HG02943 (cell line): ENCODE data around the gene PRPS1.
"Not testable (repeated sequence)": the region's sequence is repeated elsewhere in the genome, so short reads cannot be mapped to it uniquely, and the experiment has no call there.

Experiments used
- ATAC-seq: cut with Tn5 transposase; IDR thresholded peaks from one replicate; pipeline ENCODE4 v1.9.1; 2021; ENCODE audit warnings: mild to moderate bottlenecking, low read depth, moderate library complexity; ENCODE audit not compliant: unreplicated experiment

PRPS1 gene

DNA sequence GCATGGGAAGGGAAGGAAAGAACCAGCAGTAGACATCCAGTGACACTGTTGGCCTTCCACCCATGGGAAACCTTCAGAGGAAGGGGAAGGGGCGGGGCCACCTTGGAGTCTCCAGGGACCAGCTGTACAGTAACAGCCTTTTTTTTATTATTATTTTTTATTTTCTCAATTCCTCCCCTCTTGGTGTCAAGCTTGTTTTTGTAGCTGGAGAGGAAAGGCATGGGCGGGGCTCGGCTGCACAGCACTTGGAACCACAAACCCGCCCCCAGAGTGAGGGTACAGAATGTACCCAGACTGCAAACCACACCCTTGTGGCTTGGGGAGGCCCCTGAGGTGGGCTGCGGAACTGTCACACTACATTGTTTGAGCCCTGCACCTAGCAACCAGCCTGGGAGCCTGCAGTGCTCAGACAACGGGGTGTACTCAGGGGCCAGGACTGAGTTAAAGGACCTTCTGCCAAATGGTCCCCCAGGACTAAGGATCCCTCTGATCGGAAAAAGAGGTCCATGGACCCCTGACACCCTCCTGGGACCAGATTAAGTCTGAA lies 45.7 kb downstream of the PRPS1 start:
- ATAC-seq: peak; percentile 89

DNA sequence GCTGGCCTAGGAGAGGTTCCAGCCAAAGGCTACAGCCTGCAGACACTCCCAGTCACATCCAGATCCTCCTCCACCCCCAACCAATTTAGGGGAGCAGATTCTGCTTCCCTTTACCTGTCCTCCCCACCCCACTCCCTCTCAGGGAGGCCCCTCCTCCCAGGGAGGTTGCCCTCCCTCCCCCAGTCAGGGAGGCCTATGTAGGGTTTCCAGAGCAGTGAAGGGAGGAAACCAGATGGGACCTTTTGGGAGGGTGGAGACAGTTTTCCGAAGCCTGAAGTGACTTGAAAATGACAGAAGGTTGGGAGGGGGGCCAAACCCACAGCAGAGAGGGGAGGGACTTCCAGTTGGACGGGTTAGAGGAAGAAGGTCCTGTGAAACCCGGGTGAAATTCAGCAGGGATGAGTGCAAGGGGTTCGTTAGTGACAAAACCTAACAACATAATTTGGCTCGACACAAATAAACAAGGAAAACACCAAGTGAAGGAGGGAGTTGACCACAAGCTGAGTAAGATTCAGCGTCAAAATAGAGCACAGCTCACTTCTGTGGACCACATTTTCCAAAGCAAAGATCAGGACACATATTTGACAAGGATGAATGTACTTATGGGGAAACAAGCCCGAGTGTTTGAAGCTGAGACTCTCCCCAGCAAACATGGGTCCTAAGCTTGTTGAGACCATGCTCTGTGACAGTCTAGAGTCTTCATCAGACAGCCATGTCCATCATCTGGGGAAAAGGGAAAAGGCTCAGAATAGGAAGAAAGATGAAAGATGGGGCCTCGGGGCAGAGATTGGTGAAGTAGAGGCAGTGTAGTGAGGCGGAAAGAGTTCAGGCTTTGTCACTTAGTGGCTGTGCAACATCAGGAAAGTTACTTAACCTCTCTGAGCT lies 46.4 kb downstream of the PRPS1 start:
- peak; percentile 4 for ATAC-seq

DNA sequence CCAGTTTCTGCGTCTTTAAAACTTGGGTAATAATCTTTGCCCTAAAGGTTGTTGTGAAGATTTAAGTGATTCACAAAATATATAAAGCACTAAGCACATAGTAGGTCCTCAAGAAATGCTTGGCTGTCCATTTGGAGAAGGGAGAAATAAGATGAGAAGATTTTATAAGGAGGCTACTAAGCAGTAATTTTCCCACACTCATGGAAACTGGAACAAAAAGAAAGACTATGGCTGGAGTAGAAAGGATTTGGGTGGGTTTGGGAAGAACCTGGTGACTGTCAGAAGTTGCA lies 47.0 kb downstream of the PRPS1 start:
- no peak for ATAC-seq

DNA sequence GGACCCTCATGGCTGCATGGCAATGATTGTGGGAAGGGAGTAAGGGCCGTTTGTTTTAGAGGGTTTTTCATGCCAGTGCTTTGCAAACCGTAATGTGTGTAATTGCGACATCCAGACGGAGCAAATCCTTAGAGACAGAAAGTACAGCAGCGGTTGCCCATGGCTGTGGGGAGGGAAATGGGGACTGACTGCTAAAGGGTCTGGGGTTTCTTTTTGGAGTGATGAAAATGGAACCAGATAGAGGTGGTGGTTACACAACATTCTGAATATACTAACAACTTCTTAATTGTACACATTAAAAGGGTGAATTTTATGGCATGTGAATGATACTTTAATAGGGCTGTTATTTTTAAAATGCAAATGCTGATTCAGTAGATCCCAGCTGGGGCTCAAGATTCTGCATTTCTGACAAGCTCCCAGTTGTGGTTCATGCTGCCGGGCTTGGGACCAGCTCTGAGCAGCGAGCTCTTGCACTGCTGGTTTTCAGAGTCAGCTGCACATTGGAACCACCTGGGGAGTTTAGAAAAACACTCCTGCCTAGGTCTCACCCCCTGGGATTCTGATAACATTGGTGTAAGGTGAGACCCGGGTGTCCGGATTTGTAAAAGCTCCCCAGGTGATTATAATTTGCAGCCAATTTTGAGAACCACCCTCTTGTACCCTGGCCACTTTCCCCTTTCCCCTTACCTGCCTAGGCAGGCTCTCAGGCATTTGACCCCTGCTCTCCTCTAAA lies 47.7 kb downstream of the PRPS1 start:
- ATAC-seq: no peak

DNA sequence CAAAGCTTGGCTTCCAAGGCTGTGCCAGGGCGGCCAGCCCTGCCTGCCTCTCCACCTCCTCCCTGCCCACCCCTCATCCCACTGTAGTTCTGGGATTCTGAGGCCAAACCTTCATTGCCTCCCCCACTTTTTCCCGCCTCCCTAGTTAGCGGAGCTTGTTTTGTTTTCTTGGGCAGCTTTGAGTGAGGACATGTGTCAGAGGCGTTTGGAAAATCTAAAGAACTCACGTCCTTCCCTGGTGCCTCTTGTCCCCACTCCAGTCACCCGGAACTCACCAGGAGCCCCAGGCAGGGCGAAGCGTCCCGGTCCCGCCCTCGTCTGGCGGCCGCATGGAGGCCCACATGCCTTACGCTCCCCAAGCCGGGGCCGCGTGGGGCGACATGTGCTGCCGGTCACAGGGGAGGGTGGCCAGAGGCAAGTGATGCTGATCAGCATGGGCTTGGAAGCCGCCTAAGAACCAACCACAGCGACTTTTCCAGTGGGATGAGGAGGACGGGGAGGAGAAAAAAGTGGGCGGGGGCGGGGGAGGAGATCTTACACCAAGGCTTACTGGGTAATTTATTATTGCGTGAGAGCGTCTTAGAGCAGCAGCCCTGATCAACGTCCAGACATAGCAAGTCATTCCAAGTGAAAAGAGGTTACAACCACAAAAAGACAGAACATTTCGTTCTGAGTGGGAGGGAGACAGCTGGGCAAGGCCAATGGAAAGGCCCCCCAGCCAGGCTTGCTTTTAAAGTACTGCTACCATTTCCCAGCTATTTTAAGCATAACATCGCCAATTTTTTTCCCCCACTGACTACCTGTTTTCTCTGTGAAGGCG lies 48.5 kb downstream of the PRPS1 start:
- ATAC-seq: no peak

DNA sequence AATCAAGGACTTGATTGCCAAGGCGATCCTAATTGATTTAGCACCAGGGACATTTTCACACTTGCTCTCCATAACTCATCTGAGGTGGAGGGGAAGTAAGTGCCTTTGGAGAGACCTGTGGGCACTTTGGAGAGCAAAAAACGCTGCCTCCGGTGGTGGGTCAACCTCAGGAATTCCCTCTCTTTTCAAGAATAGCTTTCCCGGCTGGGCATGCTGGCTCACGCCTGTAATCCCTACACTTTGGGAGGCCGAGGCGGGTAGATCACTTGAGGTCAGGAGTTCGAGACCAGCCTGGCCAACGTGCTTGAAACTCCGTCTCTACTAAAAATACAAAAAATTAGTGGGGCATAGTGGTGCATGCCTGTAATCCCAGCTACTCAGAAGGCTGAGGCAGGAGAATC lies 49.2 kb downstream of the PRPS1 start:
- no peak for ATAC-seq

DNA sequence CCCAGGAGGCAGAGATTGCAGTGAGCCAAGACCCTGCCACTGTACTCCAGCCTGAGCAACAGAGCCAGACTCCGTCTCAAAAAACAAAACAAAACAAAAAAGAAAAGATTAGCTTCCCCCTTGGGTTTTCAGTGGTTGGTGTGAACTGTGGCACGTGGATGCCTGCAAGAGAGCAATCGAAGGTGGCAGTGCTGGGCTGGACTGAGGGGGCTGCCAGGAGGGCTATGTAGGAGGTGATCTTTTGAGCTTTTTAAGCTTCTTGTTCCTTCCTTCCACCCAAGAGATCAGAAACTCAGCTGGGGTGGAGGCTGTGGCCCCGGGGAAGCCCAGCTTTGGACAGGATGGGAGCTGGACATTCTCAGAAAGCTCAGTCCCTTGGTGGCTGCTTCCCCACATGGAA lies 49.6 kb downstream of the PRPS1 start:
- no peak for ATAC-seq

DNA sequence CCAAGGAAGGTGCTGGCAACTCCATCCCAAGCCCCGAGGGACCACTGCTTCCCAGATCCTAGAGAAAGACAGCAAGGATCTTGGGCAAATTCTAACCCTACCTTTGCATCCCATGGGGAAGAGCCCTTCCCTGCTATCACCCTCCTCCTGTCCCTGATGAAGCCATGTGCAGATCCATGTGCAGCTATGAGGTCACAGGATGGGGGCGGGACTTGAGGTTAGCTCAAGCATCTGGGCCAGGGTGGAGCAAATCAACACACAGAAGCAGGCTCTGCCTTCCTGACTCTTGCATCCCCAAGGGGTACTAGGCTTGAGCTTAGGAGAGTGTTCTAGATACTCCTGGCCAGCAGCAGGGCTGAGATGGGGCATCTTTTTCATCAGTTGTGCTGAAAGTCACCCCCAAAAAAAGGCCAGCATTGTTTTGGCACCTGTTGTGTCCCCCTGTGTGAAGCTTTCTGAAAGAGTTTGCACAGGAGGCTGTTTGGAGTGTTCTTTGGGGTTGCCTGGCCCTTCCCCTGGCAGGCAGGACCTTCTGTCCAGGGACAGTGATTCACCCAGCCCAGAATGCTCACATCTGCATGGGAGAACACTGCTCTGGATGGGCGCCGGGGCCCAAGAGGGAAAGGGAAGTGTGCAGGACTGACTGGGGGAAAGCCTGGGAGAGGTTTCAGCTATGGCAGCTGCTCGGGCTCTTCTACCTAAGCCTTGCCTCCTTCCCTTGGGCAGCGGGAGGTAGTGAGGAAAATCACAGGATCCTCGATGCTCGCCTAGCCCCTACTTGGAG lies 50.8 kb downstream of the PRPS1 start:
- ATAC-seq: no peak

DNA sequence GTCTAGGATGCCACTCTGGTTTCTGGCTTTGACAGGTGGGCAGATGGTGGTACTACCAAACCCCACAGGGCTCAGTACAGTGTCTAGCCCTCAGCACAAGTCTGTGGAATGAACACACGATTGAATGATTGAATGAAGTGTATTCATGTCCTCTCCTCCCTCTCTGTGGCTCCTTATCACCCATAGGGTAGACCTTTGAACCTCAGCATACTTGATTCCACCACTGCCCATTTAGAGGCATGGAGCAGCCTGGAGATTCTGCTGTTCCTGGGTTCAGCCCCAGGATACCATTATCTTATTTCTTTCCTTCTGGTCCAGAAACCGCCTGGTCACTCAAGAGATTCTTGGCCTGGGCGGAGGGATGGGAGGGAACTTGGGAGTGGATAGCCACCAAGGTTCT lies 53.9 kb downstream of the PRPS1 start:
- no peak for ATAC-seq

DNA sequence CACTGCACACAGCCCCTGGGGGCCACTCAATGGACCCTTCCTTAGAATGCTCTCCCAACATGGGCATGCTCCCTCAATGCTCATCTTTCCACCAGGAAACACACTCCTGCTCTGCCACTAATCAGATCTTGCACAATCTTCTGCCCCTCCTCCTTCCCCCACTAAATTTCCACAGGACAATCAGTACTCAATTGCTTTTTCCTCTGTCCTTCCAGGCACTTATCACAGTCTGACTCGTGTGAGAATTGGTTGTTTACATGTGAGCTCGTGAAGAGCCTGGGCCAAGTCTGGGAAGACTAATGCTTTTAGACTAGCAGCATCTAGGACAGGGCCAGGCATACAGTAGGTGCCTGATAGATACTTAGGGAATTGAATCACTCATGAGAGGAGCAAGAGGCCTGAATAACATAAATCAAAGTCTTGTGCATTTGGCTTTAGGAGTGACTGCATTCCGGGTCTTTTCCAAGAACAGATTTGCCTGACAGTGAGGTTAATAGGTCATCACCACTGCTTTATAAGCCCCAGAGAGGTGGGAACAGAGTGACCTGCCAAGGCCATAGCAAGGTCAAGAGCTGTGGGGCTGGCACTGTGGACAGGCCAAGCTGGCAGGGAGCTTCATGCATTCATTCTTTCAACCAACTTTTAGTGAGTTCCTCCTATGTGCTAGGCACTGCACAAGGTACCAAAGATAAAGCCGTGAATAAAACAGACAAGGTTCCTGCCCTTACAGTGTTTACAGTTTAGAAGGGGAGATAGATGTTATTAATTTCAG lies 55.0 kb downstream of the PRPS1 start:
- ATAC-seq: no peak

DNA sequence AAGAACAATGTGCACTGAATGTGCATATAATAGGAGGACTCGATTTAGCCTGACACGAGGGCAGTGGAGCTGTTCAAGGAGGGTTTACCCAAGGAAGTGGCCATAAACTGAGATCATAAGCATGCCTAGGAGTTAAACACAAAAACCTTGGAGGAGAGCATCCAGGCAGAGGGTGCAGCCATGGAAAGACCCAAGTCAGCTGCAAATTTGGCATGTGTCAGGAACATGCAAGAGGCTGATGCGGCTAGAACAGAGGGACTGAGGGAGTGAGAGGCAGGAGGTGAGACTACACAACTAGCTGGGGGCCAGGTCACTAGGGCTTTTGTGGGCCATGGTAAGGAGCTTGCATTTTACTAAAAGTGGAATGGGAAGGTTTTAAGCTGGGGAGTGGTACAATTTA lies 55.6 kb downstream of the PRPS1 start:
- ATAC-seq: no peak

DNA sequence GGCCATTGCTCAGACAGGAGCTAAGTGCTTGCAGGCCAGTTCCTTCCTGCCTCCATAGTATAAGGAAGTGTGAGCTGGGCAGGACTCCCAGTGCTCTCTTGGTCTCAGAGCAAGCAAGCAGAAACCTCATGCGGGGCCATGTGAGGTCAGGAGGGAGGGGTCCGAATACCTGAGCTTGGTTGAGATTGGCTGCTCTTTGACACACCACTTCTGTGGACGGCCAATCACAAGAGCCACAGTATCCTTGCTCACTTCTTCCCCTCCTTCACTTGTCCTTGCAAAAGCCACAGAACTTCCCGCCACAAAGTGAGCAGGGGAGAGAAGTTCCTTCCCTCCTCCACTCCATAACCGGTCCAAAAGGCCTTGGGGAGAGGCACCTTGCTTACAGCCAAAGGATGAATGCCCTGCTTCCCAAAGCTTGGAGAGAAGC lies 56.7 kb downstream of the PRPS1 start:
- peak; percentile 95 for ATAC-seq

DNA sequence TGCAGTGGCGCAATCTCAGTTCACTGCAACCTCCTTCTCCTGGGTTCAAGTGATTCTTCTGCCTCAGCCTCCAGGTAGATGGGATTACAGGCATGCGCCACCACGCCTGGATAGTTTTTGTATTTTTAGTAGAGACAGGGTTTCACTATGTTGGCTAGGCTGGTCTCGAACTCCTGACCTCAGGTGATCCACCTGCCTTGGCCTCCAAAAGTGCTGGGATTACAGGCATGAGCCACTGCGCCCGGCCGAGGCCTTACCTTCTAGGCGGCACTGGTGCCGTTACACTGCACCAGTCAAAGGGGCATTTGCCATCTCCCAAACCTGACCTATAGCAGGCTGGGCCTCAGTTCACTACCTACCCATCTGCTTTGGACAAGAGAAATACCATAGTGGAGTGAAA lies 57.3 kb downstream of the PRPS1 start:
- ATAC-seq: not testable (repeated sequence)

DNA sequence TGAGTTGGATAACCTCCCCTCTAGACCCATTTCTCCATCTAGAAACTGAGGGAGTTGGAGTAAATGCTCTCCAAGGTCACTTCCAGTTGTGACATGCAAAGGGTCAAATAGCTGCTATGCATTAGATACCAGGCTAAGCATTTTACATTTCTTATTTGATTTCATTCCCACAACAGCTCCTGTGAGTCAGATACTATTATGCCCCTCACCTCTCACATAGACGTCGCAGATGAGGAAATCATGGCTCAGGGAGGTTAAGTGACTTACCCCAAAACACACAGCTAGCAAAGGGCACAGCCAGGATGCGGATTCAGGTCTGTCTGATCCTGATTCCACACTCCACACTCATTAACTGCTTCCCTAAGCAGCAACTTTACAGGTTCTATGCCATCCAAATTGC lies 57.7 kb downstream of the PRPS1 start:
- no peak for ATAC-seq

DNA sequence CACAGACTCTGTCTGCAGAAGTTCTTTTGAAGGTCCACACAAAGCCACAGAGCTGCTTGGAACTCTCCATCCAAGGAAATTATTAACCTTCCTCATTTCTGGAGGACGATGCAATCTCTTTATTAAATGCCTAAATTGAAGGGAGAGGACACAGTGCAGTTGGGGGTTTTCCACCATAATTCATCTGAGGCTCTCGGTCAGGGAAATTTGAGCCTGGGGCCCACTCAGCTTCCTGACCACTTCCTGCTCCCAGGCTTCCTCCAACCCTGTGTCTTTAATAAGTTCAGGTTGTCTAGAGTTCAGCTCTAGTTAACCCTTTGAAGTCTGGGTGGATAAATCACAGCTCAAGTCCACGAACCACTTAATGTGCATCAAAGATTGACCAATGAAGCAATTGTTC lies 58.5 kb downstream of the PRPS1 start:
- ATAC-seq: no peak

DNA sequence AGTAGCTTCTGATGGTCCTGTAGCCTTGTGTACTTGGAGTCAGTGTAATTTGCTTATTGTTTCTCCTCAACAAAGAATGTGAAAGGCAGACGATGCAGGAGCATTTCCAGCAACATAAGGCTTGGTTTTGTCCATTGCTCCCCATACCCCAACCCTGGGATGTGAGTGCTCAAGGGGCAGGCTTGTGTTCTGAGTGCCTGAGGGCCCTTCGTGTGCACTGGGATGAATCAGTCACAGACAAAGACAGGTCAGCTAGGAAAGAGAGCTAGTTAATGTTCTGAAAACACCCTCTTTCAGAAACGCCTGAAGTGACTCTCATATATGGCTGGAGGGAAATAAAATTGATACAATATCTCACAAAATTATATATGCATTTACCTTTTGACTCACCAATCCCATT lies 59.1 kb downstream of the PRPS1 start:
- no peak for ATAC-seq

DNA sequence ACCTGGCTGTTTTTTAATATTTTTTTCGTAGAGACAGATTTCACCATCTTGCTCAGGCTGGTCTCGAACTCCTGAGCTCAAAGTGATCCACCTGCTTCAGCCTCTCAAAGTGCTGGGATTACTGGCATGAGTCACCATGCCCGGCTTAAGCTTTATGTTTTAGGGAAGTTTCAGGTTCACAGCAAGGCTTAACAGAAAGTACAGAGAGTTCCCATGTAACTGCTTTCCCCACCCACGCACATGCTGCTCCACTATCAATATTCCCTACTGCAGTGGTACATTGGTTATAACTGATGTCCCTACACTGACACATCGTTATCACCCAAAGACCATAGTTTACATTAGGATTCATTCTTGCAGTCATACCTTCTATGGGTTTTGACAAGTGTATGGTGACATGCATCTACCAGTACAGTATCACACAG lies 62.7 kb downstream of the PRPS1 start:
- ATAC-seq: no peak

DNA sequence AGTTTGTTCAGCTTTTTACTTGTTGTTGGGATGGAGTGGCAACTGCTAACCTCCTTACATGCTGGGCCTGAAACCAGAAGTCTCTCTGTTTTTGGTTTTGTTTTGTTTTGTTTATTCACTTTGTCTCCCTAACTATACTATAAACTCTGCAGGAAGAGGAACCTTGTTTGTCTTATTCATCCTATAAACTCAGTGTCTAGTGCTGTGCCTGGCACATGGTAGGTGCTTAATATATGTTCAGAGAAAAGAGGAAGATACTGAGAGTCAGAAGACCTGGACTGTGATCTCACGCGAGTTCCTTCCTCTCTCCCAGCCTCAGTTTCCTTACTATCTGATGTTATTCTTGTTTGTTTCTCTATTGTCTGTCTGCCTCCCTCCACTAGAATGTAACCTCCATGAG lies 71.3 kb downstream of the PRPS1 start:
- no peak for ATAC-seq

DNA sequence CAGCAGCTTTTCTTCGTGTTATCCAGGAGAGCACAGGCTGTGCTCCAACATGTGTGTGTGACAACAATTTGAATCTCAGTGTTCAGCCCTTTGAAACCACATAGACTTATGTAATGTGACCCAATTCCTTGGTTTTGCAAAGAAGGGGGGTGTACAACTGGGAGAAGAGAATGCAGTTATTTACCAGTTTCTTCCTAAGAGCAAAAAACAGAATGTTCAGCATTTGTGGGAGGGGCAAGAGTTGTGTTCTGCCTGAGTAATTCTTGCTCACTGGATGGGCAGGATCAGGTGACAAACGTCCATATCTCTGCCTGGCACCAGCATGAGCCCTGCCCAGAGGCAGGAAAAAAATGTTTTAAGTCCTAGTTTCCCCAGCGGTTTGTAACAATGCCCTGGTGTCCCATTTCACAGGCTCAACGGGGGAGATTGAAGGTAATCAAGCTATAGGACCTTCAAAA lies 72.0 kb downstream of the PRPS1 start:
- ATAC-seq: no peak
